Retinal pigment epithelial cell (primary cell): Measurements from ENCODE around the gene ZFPL1.
A peak's percentile ranks its signal among the peaks of the same experiment; 100 is the strongest.

Source experiments
- DNase-seq: peaks from one replicate; pipeline ENCODE4 v3.0.0-alpha.2; 2010; ENCODE audit warnings: low read depth
- H3K4me3 ChIP-seq: 2 replicates; pipeline ENCODE4 v1.5.1; 2011; ENCODE audit warnings: mild to moderate bottlenecking, low read length, control low read depth, moderate library complexity
- CTCF ChIP-seq: conservative IDR thresholded peaks from 2 replicates; pipeline ENCODE4 v1.5.1; 2011; ENCODE audit warnings: low read depth, low read length, control low read depth, inconsistent platforms

ZFPL1 gene

GRCh38 chr11:65110354-65110861 lies 26.4 kb downstream of the ZFPL1 start:
- no peak overlapping the region for H3K4me3 ChIP-seq
- TF ChIP-seq CTCF, result peak; percentile 97

GRCh38 chr11:65111159-65111743 lies 27.2 kb downstream of the ZFPL1 start:
- no peak overlapping the region for H3K4me3 ChIP-seq
- TF ChIP-seq CTCF, result no peak

More at GRCh38 chr11:65110354-65110861, 26.4 kb downstream of the ZFPL1 start:
- no peak for DNase-seq

GRCh38 chr11:65111744-65112545 lies 27.9 kb downstream of the ZFPL1 start, which contains the start of gene TM7SF2:
Gene TM7SF2, plus strand, starts transcription at chr11:65111872. Its CDS starts 144 bp downstream, at chr11:65112016.
- DNase-seq, result peak; percentile 77
- H3K4me3 ChIP-seq, result peak within 1 kb of the TSS; percentile 79
- no peak for TF ChIP-seq CTCF

More at GRCh38 chr11:65111159-65111743, 27.2 kb downstream of the ZFPL1 start:
- no peak for DNase-seq

GRCh38 chr11:65112546-65113360 lies 28.7 kb downstream of the ZFPL1 start:
- no peak for DNase-seq
- TF ChIP-seq CTCF, result peak; percentile 76
- peak overlapping the region; percentile 79 for H3K4me3 ChIP-seq

- peak overlapping the region; percentile 79 for H3K4me3 ChIP-seq
- no peak for DNase-seq
- TF ChIP-seq CTCF, result no peak
Measured at GRCh38 chr11:65113361-65113756, 29.3 kb downstream of the ZFPL1 start.

- TF ChIP-seq CTCF, result no peak
- DNase-seq, result no peak
- H3K4me3 ChIP-seq, result no peak overlapping the region
Measured at GRCh38 chr11:65113839-65114238, 29.8 kb downstream of the ZFPL1 start.
